K562 (cell line): ENCODE data around the gene TRAP1. TPM values are rescaled to one million over a fixed set of nuclear protein-coding genes. Genes with fewer than 3 reads are reported as not detected.

Experiments used
- ATAC-seq: fragments of 200-7000 bp; cut with Tn5 transposase; 3 replicates; pipeline ENCODE4 v1.9.1; 2020; ENCODE audit warnings: moderate library complexity
- BruUV-seq: library from RNA; stranded (reverse); fragments of 400-500 nt; replicated peaks from 2 replicates; lab custom pipeline; 2021; lab: Mats Ljungman, UMichigan
- CTCF ChIA-PET: fragments of 300-600 bp; formaldehyde crosslinking; extraction: SDS; loops from one replicate; lab custom pipeline; 2021; ENCODE audit warnings: low intra/inter-chr PET ratio; lab: Yijun Ruan, JAX
- POLR2A ChIA-PET: fragments of 300-600, 350-650 bp; sonication (Branson Sonifier 250); formaldehyde crosslinking; extraction: SDS; loops from one replicate; lab custom pipeline; 2021; ENCODE audit warnings: antibody characterized with exemption, inconsistent platforms; lab: Yijun Ruan, JAX
- DNase-seq, 4 experiments: peaks; one replicate each; pipeline versions ENCODE4 v3.0.0 to v3.0.0-alpha.2; 2011 to 2018; ENCODE audit warnings: low spot score in 3 of 4, mixed read lengths in 3 of 4; ENCODE audit errors: extremely low read depth in 1 of 4
- FAIRE-seq: peaks from 2 replicates; lab custom pipeline; 2011; peaks lifted over from hg19 to GRCh38; lab: Jason Lieb, UNC
- H2AFZ ChIP-seq: 2 replicates; pipeline ENCODE4 v1.6.0; 2011; ENCODE audit warnings: low read depth, low read length, control low read depth, inconsistent platforms
- H3K27ac ChIP-seq: fragments of 200-600 bp; 3 replicates; pipeline ENCODE4 v1.8.0; 2011; ENCODE audit warnings: low read depth, mild to moderate bottlenecking, control low read depth, inconsistent platforms, low read length, moderate library complexity, mixed read lengths; ENCODE audit errors: extremely low read depth
- H3K27me3 ChIP-seq, 2 experiments: fragments of 300-600 bp in 1 of 2; 2 replicates in 1 of 2; 3 replicates in 1 of 2; pipeline versions ENCODE4 v1.6.0 to v1.8.0; 2011; ENCODE audit warnings: inconsistent platforms in 2 of 2, low read length in 2 of 2, mild to moderate bottlenecking in 1 of 2, mixed read lengths in 1 of 2, moderate library complexity in 1 of 2; ENCODE audit not compliant: control insufficient read depth in 2 of 2, insufficient read depth in 2 of 2
- H3K36me3 ChIP-seq: fragments of 300-600 bp; 3 replicates; pipeline ENCODE4 v1.8.0; 2011; ENCODE audit warnings: mild to moderate bottlenecking, low read length, inconsistent platforms; ENCODE audit not compliant: control insufficient read depth, insufficient read depth
- H3K4me1 ChIP-seq, 2 experiments: fragments of 200-600 bp in 1 of 2; replicated peaks in 1 of 2; 2 replicates in 1 of 2; 3 replicates in 1 of 2; pipeline versions ENCODE4 v1.5.1 to v1.8.0; 2011; ENCODE audit warnings: inconsistent platforms in 2 of 2, low read length in 2 of 2, mild to moderate bottlenecking in 1 of 2, mixed read lengths in 1 of 2, moderate library complexity in 1 of 2; ENCODE audit not compliant: control insufficient read depth in 2 of 2, insufficient read depth in 2 of 2
- H3K4me2 ChIP-seq: 2 replicates; pipeline ENCODE4 v1.6.1; 2011; ENCODE audit warnings: low read length, control low read depth, inconsistent platforms, mixed read lengths; ENCODE audit not compliant: insufficient read depth
- H3K4me3 ChIP-seq: fragments of 200-600 bp; sonication (generic), shearing (Covaris generic); 2 replicates; pipeline ENCODE4 v1.5.1; 2016; ENCODE audit warnings: control low read depth, inconsistent platforms
- H3K79me2 ChIP-seq: fragments of 200-600 bp; 3 replicates; pipeline ENCODE4 v1.8.0; 2011; ENCODE audit warnings: low read length, inconsistent platforms; ENCODE audit not compliant: control insufficient read depth, insufficient read depth
- H3K9ac ChIP-seq, 2 experiments: 2 replicates each; pipeline versions ENCODE4 v1.6.0 to v1.6.1; 2011; ENCODE audit warnings: low read depth in 2 of 2, low read length in 2 of 2, control low read depth in 1 of 2, inconsistent platforms in 1 of 2, mild to moderate bottlenecking in 1 of 2, mixed read lengths in 1 of 2; ENCODE audit not compliant: insufficient read depth in 1 of 2
- H3K9me1 ChIP-seq: one replicate; pipeline ENCODE4 v1.6.0; 2011; ENCODE audit warnings: inconsistent platforms, mild to moderate bottlenecking, low read length, moderate library complexity; ENCODE audit not compliant: control insufficient read depth, insufficient read depth
- H3K9me3 ChIP-seq: replicated peaks from 2 replicates; pipeline ENCODE4 v1.5.1; 2011; ENCODE audit warnings: low read depth, low read length, inconsistent platforms; ENCODE audit not compliant: control insufficient read depth, insufficient read depth
- H4K20me1 ChIP-seq: replicated peaks from 2 replicates; pipeline ENCODE4 v1.6.1; 2011; ENCODE audit warnings: low read length, inconsistent platforms, mixed read lengths; ENCODE audit not compliant: control insufficient read depth, insufficient read depth
- DIDO1 ChIP-seq: fragments of 450-650 bp; IDR thresholded peaks from 2 replicates; pipeline ENCODE4 v1.6.1; 2016; ENCODE audit warnings: low read depth, missing biosample characterization, missing genetic modification characterization
- ELF2 ChIP-seq: fragments of 250-450 bp; sonication (Bioruptor Pico); IDR thresholded peaks from 2 replicates; pipeline ENCODE4 v1.5.0; 2021; ENCODE audit warnings: mild to moderate bottlenecking
- ESRRB ChIP-seq: fragments of 250-450 bp; sonication (Bioruptor Pico); IDR thresholded peaks from 2 replicates; pipeline ENCODE4 v1.5.0; 2020; ENCODE audit warnings: mild to moderate bottlenecking, moderate library complexity, borderline replicate concordance
- ETS2 ChIP-seq: IDR thresholded peaks from 2 replicates; pipeline ENCODE4 v1.6.1; 2016; ENCODE audit warnings: borderline replicate concordance, missing genetic modification characterization, mild to moderate bottlenecking, moderate library complexity, missing compliant biosample characterization; ENCODE audit not compliant: poor library complexity, severe bottlenecking
- ID3 ChIP-seq, 2 experiments: fragments of 250-450 bp in 1 of 2; fragments of 450-650 bp in 1 of 2; sonication (Bioruptor Pico) in 1 of 2; IDR thresholded peaks; 2 replicates each; pipeline versions ENCODE4 v1.6.1 to v1.8.0; 2016 to 2021; ENCODE audit warnings: mild to moderate bottlenecking in 2 of 2, moderate library complexity in 2 of 2, missing compliant biosample characterization in 1 of 2, missing genetic modification characterization in 1 of 2
- POLR2AphosphoS2 ChIP-seq: IDR thresholded peaks from 2 replicates; pipeline ENCODE4 v1.6.1; 2012; ENCODE audit warnings: low read length, improper control_type of control experiment
- POLR3G ChIP-seq: IDR thresholded peaks from 2 replicates; pipeline ENCODE4 v1.6.1; 2011; ENCODE audit not compliant: insufficient read length, insufficient replicate concordance; ENCODE audit errors: extremely low read depth
- PRDM10 ChIP-seq: fragments of 450-650 bp; IDR thresholded peaks from 2 replicates; pipeline ENCODE4 v1.6.1; 2018; ENCODE audit not compliant: partially characterized antibody
- PTBP1 ChIP-seq: fragments of 200-400 bp; formaldehyde crosslinking; IDR thresholded peaks from 2 replicates; pipeline ENCODE4 v1.6.1; 2017; ENCODE audit warnings: low read depth, low read length
- ZNF324 ChIP-seq: fragments of 250-450 bp; sonication (Bioruptor Pico); IDR thresholded peaks from 2 replicates; pipeline ENCODE4 v1.4.0; 2020; ENCODE audit warnings: mild to moderate bottlenecking
- WGBS: fragments of 100-300 bp; shearing (Covaris generic); methylation state at CpG from one replicate; pipeline ENCODE4 v1.1.6; 2016; ENCODE audit warnings: low coverage, mixed read lengths; ENCODE audit not compliant: insufficient coverage; ENCODE audit errors: missing lambda C conversion rate; 5-methylcytosine and 5-hydroxymethylcytosine counted together
- in situ Hi-C: fragments of 300-500 bp; cut with MboI; formaldehyde crosslinking; loops from 4 replicates; pipeline ENCODE4 v1.15.0; 2018; ENCODE audit warnings: inconsistent platforms, mixed read lengths
- intact Hi-C: fragments of 100-400 bp; cut with micrococcal nuclease; formaldehyde crosslinking; loops from 2 replicates; pipeline ENCODE4 v1.14.2; 2022
- polyA plus RNA-seq, 8 experiments: library from polyadenylated mRNA; depleted of rRNA in 4 of 8; stranded (reverse) in 5 of 8; unstranded in 3 of 8; fragments of >200 nt; fragmentation: Nextera tagmentation in 2 of 8; fragmentation: Illumina TruSeq in 1 of 8; extraction: Ambion mirVana in 2 of 8; extraction: Trizol in 1 of 8; gene quantifications; 2 replicates each; pipeline versions ENCODE4 v1.2.1 to v1.2.3, GENCODE V29; 2011 to 2014; ENCODE audit warnings: inconsistent platforms in 1 of 8, missing spikeins in 1 of 8
- total RNA-seq, 7 experiments: library from RNA; depleted of rRNA in 6 of 7; stranded (reverse); fragments of >200 nt in 6 of 7; fragmentation: Illumina TruSeq in 2 of 7; extraction: Trizol in 2 of 7; gene quantifications; 2 replicates each; pipeline versions ENCODE4 v1.2.1 to v1.2.3, GENCODE V29; 2011 to 2021; ENCODE audit warnings: low replicate concordance in 1 of 7

The TRAP1 gene
- total and polyA plus RNA-seq, 9 of the 15 experiments (the other 6 are each of a cell fraction or from before 2014, with no cell fraction given), result 19.1 to 436 (median 301) TPM

DNA sequence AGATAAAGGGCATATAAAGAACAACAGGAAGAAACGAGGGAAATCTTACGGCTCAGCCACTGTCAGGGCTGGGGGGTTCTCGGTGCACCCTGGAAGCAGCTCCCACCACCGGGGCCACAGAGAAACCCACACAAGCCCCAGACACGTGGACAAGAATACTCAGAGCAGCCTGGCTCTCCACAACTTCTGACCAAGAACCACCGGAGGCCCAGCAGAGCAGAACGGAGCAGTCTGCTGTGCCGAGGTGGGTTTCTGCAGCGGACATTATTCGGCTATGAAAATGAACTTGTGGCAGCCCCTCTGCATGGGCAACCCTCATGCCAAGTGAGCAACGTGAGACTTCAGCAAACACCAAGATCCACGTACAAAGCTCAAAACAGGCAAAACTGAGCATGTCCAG, 56.0 kb downstream of the TRAP1 start:
- ATAC-seq (no peak), FAIRE-seq (no peak), DNase-seq (no peak)
- 93% methylated on average over 11 of the region's 12 CpGs for WGBS
- Histone ChIP-seq H2AFZ (no peak overlapping the region), H3K27me3 (no peaks in the 10 kb centered on the region), H3K27ac (no peak overlapping the region), H4K20me1 (no peaks in the 10 kb centered on the region), H3K4me2 (no peak overlapping the region), H3K9ac (no peak overlapping the region), H3K4me1 (peaks cover 0 to 8% of the 10 kb centered on the region in 2 experiments; a peak in 2 of 5 replicates), H3K9me3 (no peaks in the 10 kb centered on the region), H3K4me3 (no peak overlapping the region), H3K79me2 (no peaks in the 10 kb centered on the region), H3K9me1 (no peaks in the 10 kb centered on the region), H3K36me3 (peaks cover 99% of the 10 kb centered on the region; the same call in 2 of the 3 replicates)
- intact Hi-C loops, result no loop called here
- ChIA-PET CTCF (no interaction called here), POLR2A (interaction anchor here (1.1 kb wide), 2 partner anchors 10 to 11 kb away, joined by 4 to 8 read pairs; no protein-coding TSS in a partner anchor)
- BruUV-seq, result no TSS peak
- TF ChIP-seq ETS2 (tag), result no peak
- no peak for TF ChIP-seq ZNF324 (CRISPR knock-in tag)
- TF ChIP-seq DIDO1 (tag), result no peak
- no peak for TF ChIP-seq ELF2 (CRISPR knock-in tag)
- TF ChIP-seq POLR3G, result no peak
- no peak for TF ChIP-seq POLR2AphosphoS2
- no peak for TF ChIP-seq PRDM10
- TF ChIP-seq PTBP1, result no peak
- TF ChIP-seq ID3 (CRISPR knock-in tag; IDR thresholded peaks at IDR 0.05), result no peak
- no peak for TF ChIP-seq ID3 (tag; IDR thresholded peaks at IDR 0.05)
- no peak for TF ChIP-seq ESRRB (CRISPR knock-in tag)
- in situ Hi-C loops, result no loop called here
